ENCODE measurements around the gene OR7A5. TPM values are rescaled to one million over a fixed set of nuclear protein-coding genes. Genes with fewer than 3 reads are reported as not detected.

OR7A5 gene
- total RNA-seq, 1 experiment from 2014 or later, result not detected

- Histone ChIP-seq H2BK20ac (ENCODE audit: low read depth, low read length, poor library complexity, severe bottlenecking) (no peak overlapping the region), H3K79me1 (ENCODE audit: insufficient read depth, low read depth, low read length, poor library complexity, severe bottlenecking) (no peaks in the 10 kb centered on the region), H3K79me2 (ENCODE audit: insufficient read depth, low read length) (0 out of 2 replicates have a peak, but pooled peaks cover 1% of the 10 kb centered on the region), H3K4ac (ENCODE audit: low read depth, low read length) (no peak overlapping the region), H2BK15ac (ENCODE audit: low read depth, low read length) (no peak overlapping the region), H3K23me2 (ENCODE audit: insufficient read length, low read depth, low read length, poor library complexity, severe bottlenecking) (no peaks in the 10 kb centered on the region), H2AK5ac (ENCODE audit: insufficient read length, low read length) (no peak overlapping the region), H2BK120ac (ENCODE audit: low read depth, low read length, poor library complexity, severe bottlenecking) (no peak overlapping the region), H3T11ph (ENCODE audit: low read length) (no peak overlapping the region), H3K27ac (ENCODE audit: insufficient read length, low read depth, low read length) (no peak overlapping the region), H3K27me3 (ENCODE audit: insufficient read depth, low read length) (no peaks in the 10 kb centered on the region), H2BK12ac (ENCODE audit: insufficient read length, low read depth, low read length) (no peak overlapping the region), H3K23ac (ENCODE audit: insufficient read length, low read depth, low read length) (no peak overlapping the region), H4K20me1 (ENCODE audit: control insufficient read depth, insufficient read depth, insufficient read length) (no peaks in the 10 kb centered on the region), H3K14ac (ENCODE audit: insufficient read depth, low read length) (no peak overlapping the region), H4K5ac (ENCODE audit: insufficient read length, low read depth, low read length) (no peak overlapping the region), H2AFZ (ENCODE audit: low read length) (no peak overlapping the region), H4K91ac (ENCODE audit: insufficient read length, low read depth, low read length) (no peak overlapping the region), H3K9ac (ENCODE audit: extremely low read depth, insufficient read length, low read length) (no peak overlapping the region), H3K56ac (ENCODE audit: insufficient read length, low read depth, low read length) (no peak overlapping the region), H3K9me3 (ENCODE audit: control insufficient read depth, low read depth, low read length) (peaks cover 6% of the 10 kb centered on the region), H3K18ac (ENCODE audit: insufficient read length, low read depth, low read length) (no peak overlapping the region), H3K4me1 (ENCODE audit: insufficient read depth, low read length) (no peaks in the 10 kb centered on the region), H4K8ac (replicated peaks; ENCODE audit: insufficient read length, low read depth, low read length) (no peak overlapping the region), H3K4me2 (ENCODE audit: insufficient read depth, insufficient read length, low read length) (no peak overlapping the region), H2BK5ac (ENCODE audit: insufficient read length, low read length) (no peak overlapping the region)
- Mint-ChIP-seq H3K4me1 (no peaks in the 10 kb centered on the region), H3K4me3 (no peak overlapping the region), H3K27ac (no peak overlapping the region), H3K27me3 (ENCODE audit: low read depth) (no peaks in the 10 kb centered on the region), H3K36me3 (ENCODE audit: insufficient read depth in 1 of 3, low read depth in 3 of 3) (peaks cover 2 to 23% (median 4%) of the 10 kb centered on the region in 3 experiments; a peak in 6 of 7 replicates), H3K9me3 (peaks cover 49 to 95% of the 10 kb centered on the region in 2 experiments)
- no peak for DNase-seq
- TF ChIP-seq CTCF (conservative IDR thresholded peaks at IDR 0.05), result no peak
- no CpG with 5 or more reads among the region's 1 CpG for WGBS (ENCODE audit: extremely low coverage, insufficient read length, low lambda C conversion rate)
These were observed 5.2 kb upstream of the OR7A5 start for GRCh38 chr19:14840206-14840605.

All from H9 (cell line).